ENCODE data around the gene PLEKHA7. TPM values are rescaled to one million over a fixed set of nuclear protein-coding genes. Genes with fewer than 3 reads are reported as not detected.
A peak's percentile ranks its signal among the peaks of the same experiment; 100 is the strongest.

Gene PLEKHA7
- polyA plus RNA-seq, 4 donors: 28.1 to 69.3 (median 57.5) TPM

- no peak for FAIRE-seq
- peak; percentile 81 to 90 for DNase-seq
Measured at GRCh38 chr11:16899708-16900303, 114.4 kb downstream of the PLEKHA7 start.

GRCh38 chr11:16898274-16898985 lies 115.8 kb downstream of the PLEKHA7 start:
- no peak overlapping the region for H3K4me3 ChIP-seq (ENCODE audit: low read depth in 1 of 3, low read length in 3 of 3)
- peaks cover 0 to 9% (median 0%) of the 10 kb centered on the region in 3 donors for H3K36me3 ChIP-seq (ENCODE audit: control insufficient read depth in 3 of 3, insufficient read depth in 2 of 3, low read depth in 1 of 3, low read length in 3 of 3)
- WGBS, 3 donors: 19 to 64% (median 36%) methylated on average over 1 of the region's 1 CpG
- no peaks in the 10 kb centered on the region for H3K9me3 ChIP-seq (ENCODE audit: control insufficient read depth in 2 of 2, insufficient read depth in 1 of 2, low read depth in 1 of 2, low read length in 1 of 2)
- peaks cover 10 to 64% (median 15%) of the 10 kb centered on the region in 3 donors for H3K4me1 ChIP-seq (ENCODE audit: control insufficient read depth in 3 of 3, insufficient read depth in 2 of 3, low read depth in 1 of 3, low read length in 2 of 3)
- FAIRE-seq: no peak
- peak in 1 of 2 donors; percentile 77 for DNase-seq
- no peaks in the 10 kb centered on the region for H3K27me3 ChIP-seq (ENCODE audit: control insufficient read depth in 3 of 3, insufficient read depth in 3 of 3, low read length in 3 of 3)
- peak overlapping the region in 1 of 3 donors; percentile 66 for H3K27ac ChIP-seq (ENCODE audit: low read depth in 1 of 3, low read length in 2 of 3)

More at GRCh38 chr11:16899708-16900303, 114.4 kb downstream of the PLEKHA7 start:
- peaks cover 0 to 6% (median 0%) of the 10 kb centered on the region in 3 donors for H3K36me3 ChIP-seq (ENCODE audit: control insufficient read depth in 3 of 3, insufficient read depth in 2 of 3, low read depth in 1 of 3, low read length in 3 of 3)
- H3K4me3 ChIP-seq (ENCODE audit: low read depth in 1 of 3, low read length in 3 of 3): no peak overlapping the region
- no peaks in the 10 kb centered on the region for H3K27me3 ChIP-seq (ENCODE audit: control insufficient read depth in 3 of 3, insufficient read depth in 3 of 3, low read length in 3 of 3)
- peak overlapping the region; percentile 47 to 66 (median 61) for H3K27ac ChIP-seq (ENCODE audit: low read depth in 1 of 3, low read length in 2 of 3)
- no peaks in the 10 kb centered on the region for H3K9me3 ChIP-seq (ENCODE audit: control insufficient read depth in 2 of 2, insufficient read depth in 1 of 2, low read depth in 1 of 2, low read length in 1 of 2)
- H3K4me1 ChIP-seq (ENCODE audit: control insufficient read depth in 3 of 3, insufficient read depth in 2 of 3, low read depth in 1 of 3, low read length in 2 of 3): peaks cover 17 to 64% (median 17%) of the 10 kb centered on the region in 3 donors

DNA sequence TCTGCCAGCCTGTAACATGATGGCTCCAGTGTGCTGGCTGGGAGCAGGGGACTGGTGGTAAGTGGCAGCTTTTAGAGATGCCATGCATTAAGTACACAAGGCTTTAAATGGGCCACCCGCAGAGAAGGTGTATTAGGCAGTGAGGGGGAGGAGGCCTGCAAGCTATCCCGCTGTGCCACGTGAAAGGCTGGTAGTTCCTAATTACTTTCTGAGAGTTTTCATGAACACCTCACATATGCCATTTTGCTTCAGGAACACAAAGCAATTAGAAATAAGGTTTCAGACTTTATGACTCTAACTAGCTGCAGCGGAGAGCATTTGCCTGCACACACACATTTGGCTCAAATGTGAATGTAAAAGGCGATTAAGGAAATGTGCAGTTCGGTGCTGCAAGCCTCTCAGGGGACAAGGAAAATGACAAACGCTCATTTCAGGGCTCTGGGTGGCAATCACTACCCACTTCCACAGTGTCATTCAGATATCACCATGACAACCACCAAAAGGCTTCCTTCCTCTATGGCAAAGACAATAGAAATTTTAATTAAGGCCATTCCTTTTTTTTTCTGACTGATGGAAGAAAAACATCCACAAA lies 116.6 kb downstream of the PLEKHA7 start:
- WGBS, 3 donors: 66 to 82% (median 74%) methylated on average over 7 of the region's 7 CpGs
- FAIRE-seq (no peak), DNase-seq (no peak)
- no peaks in the 10 kb centered on the region for H3K9me3 ChIP-seq (ENCODE audit: control insufficient read depth in 2 of 2, insufficient read depth in 1 of 2, low read depth in 1 of 2, low read length in 1 of 2)
- H3K27ac ChIP-seq (ENCODE audit: low read depth in 1 of 3, low read length in 2 of 3): no peak overlapping the region
- H3K4me1 ChIP-seq (ENCODE audit: control insufficient read depth in 3 of 3, insufficient read depth in 2 of 3, low read depth in 1 of 3, low read length in 2 of 3): peaks cover 7 to 58% (median 16%) of the 10 kb centered on the region in 3 donors
- no peaks in the 10 kb centered on the region for H3K27me3 ChIP-seq (ENCODE audit: control insufficient read depth in 3 of 3, insufficient read depth in 3 of 3, low read length in 3 of 3)
- no peak overlapping the region for H3K4me3 ChIP-seq (ENCODE audit: low read depth in 1 of 3, low read length in 3 of 3)
- H3K36me3 ChIP-seq (ENCODE audit: control insufficient read depth in 3 of 3, insufficient read depth in 2 of 3, low read depth in 1 of 3, low read length in 3 of 3): peaks cover 0 to 11% (median 0%) of the 10 kb centered on the region in 3 donors

GRCh38 chr11:16896729-16897469 lies 117.3 kb downstream of the PLEKHA7 start:
- no peak overlapping the region for H3K4me3 ChIP-seq (ENCODE audit: low read depth in 1 of 3, low read length in 3 of 3)
- FAIRE-seq (no peak), DNase-seq (peak; percentile 44 to 84)
- H3K4me1 ChIP-seq (ENCODE audit: control insufficient read depth in 3 of 3, insufficient read depth in 2 of 3, low read depth in 1 of 3, low read length in 2 of 3): peaks cover 3 to 53% (median 16%) of the 10 kb centered on the region in 3 donors
- no peaks in the 10 kb centered on the region for H3K9me3 ChIP-seq (ENCODE audit: control insufficient read depth in 2 of 2, insufficient read depth in 1 of 2, low read depth in 1 of 2, low read length in 1 of 2)
- no peak overlapping the region for H3K27ac ChIP-seq (ENCODE audit: low read depth in 1 of 3, low read length in 2 of 3)
- peaks cover 0 to 13% (median 0%) of the 10 kb centered on the region in 3 donors for H3K36me3 ChIP-seq (ENCODE audit: control insufficient read depth in 3 of 3, insufficient read depth in 2 of 3, low read depth in 1 of 3, low read length in 3 of 3)
- 51 to 70% (median 60%) methylated on average over 7 of the region's 7 CpGs for WGBS, 3 donors
- H3K27me3 ChIP-seq (ENCODE audit: control insufficient read depth in 3 of 3, insufficient read depth in 3 of 3, low read length in 3 of 3): no peaks in the 10 kb centered on the region

- 69 to 84% (median 77%) methylated on average over 3 of the region's 3 CpGs for WGBS, 3 donors
- Histone ChIP-seq H3K4me1 (ENCODE audit: control insufficient read depth in 3 of 3, insufficient read depth in 2 of 3, low read depth in 1 of 3, low read length in 2 of 3) (peaks cover 3 to 47% (median 13%) of the 10 kb centered on the region in 3 donors), H3K36me3 (ENCODE audit: control insufficient read depth in 3 of 3, insufficient read depth in 2 of 3, low read depth in 1 of 3, low read length in 3 of 3) (peaks cover 0 to 13% (median 0%) of the 10 kb centered on the region in 3 donors), H3K4me3 (ENCODE audit: low read depth in 1 of 3, low read length in 3 of 3) (no peak overlapping the region), H3K9me3 (ENCODE audit: control insufficient read depth in 2 of 2, insufficient read depth in 1 of 2, low read depth in 1 of 2, low read length in 1 of 2) (no peaks in the 10 kb centered on the region), H3K27me3 (ENCODE audit: control insufficient read depth in 3 of 3, insufficient read depth in 3 of 3, low read length in 3 of 3) (no peaks in the 10 kb centered on the region), H3K27ac (ENCODE audit: low read depth in 1 of 3, low read length in 2 of 3) (no peak overlapping the region)
- no peak for DNase-seq
- no peak for FAIRE-seq
Measured at GRCh38 chr11:16895306-16895705, 118.9 kb downstream of the PLEKHA7 start.

- Histone ChIP-seq H3K4me3 (ENCODE audit: low read depth in 1 of 3, low read length in 3 of 3) (no peak overlapping the region), H3K36me3 (ENCODE audit: control insufficient read depth in 3 of 3, insufficient read depth in 2 of 3, low read depth in 1 of 3, low read length in 3 of 3) (peaks cover 0 to 13% (median 0%) of the 10 kb centered on the region in 3 donors), H3K27me3 (ENCODE audit: control insufficient read depth in 3 of 3, insufficient read depth in 3 of 3, low read length in 3 of 3) (no peaks in the 10 kb centered on the region), H3K9me3 (ENCODE audit: control insufficient read depth in 2 of 2, insufficient read depth in 1 of 2, low read depth in 1 of 2, low read length in 1 of 2) (peaks cover 0 to 4% of the 10 kb centered on the region in 2 donors), H3K27ac (ENCODE audit: low read depth in 1 of 3, low read length in 2 of 3) (no peak overlapping the region), H3K4me1 (ENCODE audit: control insufficient read depth in 3 of 3, insufficient read depth in 2 of 3, low read depth in 1 of 3, low read length in 2 of 3) (peaks cover 3 to 31% (median 13%) of the 10 kb centered on the region in 3 donors)
- DNase-seq: no peak
- 71 to 83% (median 73%) methylated on average over 4 of the region's 4 CpGs for WGBS, 3 donors
- FAIRE-seq: no peak
Measured at GRCh38 chr11:16893456-16894066, 120.7 kb downstream of the PLEKHA7 start.

GRCh38 chr11:16891964-16892363 lies 122.2 kb downstream of the PLEKHA7 start:
- WGBS, 3 donors: 31 to 44% (median 41%) methylated on average over 1 of the region's 1 CpG
- no peak for FAIRE-seq
- Histone ChIP-seq H3K36me3 (ENCODE audit: control insufficient read depth in 3 of 3, insufficient read depth in 2 of 3, low read depth in 1 of 3, low read length in 3 of 3) (peaks cover 0 to 8% (median 0%) of the 10 kb centered on the region in 3 donors), H3K4me1 (ENCODE audit: control insufficient read depth in 3 of 3, insufficient read depth in 2 of 3, low read depth in 1 of 3, low read length in 2 of 3) (peaks cover 0 to 17% (median 8%) of the 10 kb centered on the region in 3 donors), H3K4me3 (ENCODE audit: low read depth in 1 of 3, low read length in 3 of 3) (no peak overlapping the region), H3K27ac (ENCODE audit: low read depth in 1 of 3, low read length in 2 of 3) (peak overlapping the region in 1 of 3 donors; percentile 13), H3K9me3 (ENCODE audit: control insufficient read depth in 2 of 2, insufficient read depth in 1 of 2, low read depth in 1 of 2, low read length in 1 of 2) (peaks cover 0 to 9% of the 10 kb centered on the region in 2 donors), H3K27me3 (ENCODE audit: control insufficient read depth in 3 of 3, insufficient read depth in 3 of 3, low read length in 3 of 3) (no peaks in the 10 kb centered on the region)
- peak in 1 of 2 donors; percentile 46 for DNase-seq
